Stimulated activated CD8-positive, alpha-beta memory T cell treated with anti-CD3 and anti-CD28 coated beads, Interleukin-15, amount 100 ng/mL, for 4 hours (primary cell): ENCODE results near the gene RIT2.

Source experiments
- DNase-seq, 2 donors: peaks; one replicate each; pipeline ENCODE4 v3.0.0-alpha.2; 2020; ENCODE audit warnings: low read depth in 2 of 2

Gene RIT2

DNA sequence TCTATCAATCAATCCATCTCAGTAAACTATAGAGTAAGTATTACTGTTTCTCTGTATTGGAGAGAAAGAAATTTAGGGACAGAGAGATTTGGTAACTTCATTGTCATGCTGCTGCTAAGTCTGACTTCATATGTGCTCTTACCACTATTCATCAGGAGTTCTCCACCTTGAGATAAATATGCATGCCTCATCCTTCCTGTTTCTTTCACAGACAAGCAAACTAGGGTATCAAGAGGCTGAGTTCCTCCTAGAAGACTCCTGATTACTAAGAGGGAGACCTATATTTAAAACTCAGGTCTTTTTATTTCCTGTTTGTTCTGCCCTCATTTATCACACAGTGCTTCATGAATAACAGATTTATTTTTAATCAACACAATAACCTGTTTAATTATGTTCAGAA lies 34.1 kb downstream of the RIT2 start:
- DNase-seq = no peak

DNA sequence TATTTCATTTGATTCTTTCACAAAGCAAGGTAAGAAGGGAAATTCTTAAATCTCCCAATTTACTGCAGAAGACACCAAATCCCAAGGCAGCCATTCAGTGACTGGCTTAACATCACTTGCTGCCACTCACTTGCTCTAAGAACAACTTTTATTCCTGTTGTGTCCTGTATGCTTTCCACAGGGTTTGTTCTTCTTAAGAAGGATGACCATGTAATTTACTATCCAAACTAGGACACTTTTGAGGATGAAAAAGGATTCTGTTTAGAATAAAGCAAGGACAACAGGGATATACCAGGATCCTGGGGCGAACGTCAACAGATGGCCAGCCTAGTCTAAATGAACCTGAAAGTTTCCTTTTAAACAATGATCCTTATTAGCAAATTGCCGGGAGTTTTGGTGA lies 34.8 kb downstream of the RIT2 start:
- no peak for DNase-seq

DNA sequence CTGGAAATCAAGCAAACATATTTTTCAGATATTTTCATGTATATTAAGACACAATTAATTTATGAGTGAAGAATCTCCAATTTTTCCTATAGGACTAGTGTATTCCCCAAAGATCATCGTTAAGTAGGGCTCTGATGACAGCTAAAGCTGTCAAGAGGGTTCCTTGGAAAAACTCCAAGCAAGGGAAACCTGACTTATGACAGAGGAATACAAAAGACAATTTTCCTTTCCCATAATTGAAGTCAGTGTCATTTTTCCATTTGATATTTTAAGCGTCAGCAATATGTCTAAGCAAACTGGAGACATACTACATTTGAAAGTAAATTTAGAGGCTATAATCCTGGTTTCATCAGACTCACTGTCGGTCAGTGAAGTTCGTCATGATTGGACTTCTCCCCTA lies 36.1 kb downstream of the RIT2 start:
- no peak for DNase-seq

DNA sequence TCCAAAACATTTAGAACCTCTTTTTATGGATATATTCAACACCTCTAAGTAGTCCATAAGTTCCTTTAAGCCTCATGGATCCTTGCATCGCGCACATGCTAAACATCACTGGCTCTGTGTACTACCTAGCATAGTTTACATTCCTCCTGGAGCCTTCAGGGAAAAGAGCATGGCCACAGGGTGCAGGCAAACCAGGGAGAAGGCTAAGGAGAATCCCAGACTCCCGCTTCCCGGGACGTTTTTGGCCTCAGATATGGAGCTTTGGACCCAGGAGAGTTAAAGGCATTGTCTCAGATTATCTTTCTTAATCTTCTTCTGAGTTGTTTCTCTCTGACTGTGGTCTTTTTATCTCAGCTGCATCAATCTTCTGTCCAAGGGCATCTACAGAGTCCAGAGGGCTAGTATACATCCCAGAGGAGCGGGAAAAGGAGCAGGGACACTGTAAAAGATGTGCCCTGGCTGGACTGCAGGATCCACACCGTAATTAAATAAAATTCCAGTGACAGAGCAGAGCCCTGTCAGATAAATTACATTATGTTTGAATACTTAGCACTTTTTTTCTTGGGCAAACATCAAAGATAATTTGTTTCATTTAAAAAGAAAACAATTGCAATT lies 36.9 kb downstream of the RIT2 start:
- no peak for DNase-seq

DNA sequence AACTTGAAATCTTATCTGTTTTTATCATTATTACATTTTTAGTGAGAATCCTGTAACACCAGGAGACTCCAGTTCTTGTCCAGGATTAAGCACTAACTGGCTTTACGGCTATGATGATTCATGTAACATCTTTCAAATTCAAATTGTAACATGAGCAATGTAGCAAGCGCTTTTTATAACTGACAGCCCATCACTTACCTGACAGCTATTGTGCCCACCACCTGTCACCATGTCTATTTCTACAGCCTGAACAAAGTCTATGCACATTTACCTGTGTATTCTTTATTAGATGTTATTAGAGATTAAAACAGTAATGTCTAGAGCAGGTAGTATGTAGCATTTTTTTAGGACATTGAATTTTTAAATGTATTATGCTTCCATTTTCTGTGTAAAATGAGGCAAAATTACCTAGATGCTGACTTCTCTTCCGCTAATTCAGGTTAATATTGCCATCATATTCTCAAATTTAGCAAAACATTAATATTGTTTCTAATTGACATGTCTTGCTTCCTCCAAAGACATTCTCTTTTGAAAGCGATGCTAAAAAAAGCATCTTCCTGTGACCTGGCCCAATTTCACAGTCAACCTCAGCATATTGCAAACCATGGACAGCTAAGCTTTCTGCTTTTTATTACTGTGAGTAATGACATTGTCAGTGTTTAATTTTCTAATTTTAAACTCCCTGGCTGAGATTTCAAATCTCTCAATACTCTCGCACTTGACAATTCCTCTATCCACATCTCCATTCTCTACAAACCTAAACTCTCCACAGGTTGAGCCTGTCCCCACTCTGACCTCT lies 37.8 kb downstream of the RIT2 start:
- DNase-seq = no peak

DNA sequence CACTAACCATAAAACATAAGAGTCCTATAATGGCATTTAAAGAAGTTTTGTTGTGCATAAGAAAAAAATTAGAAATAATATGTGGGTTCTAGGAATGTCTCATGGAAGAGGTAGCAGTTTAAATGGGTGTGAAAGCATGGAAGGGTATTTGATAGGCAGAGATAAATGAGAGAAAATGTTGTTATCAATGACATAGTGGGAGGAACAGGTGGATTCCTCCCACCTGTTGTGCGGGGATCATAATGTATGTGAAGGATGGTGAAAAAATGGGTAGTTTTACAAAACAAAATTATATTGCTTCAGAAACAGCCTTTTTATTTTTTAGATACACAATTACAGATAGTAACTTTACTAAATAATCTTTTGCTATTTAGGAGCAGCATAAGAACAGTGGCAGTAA lies 41.7 kb downstream of the RIT2 start:
- no peak for DNase-seq

DNA sequence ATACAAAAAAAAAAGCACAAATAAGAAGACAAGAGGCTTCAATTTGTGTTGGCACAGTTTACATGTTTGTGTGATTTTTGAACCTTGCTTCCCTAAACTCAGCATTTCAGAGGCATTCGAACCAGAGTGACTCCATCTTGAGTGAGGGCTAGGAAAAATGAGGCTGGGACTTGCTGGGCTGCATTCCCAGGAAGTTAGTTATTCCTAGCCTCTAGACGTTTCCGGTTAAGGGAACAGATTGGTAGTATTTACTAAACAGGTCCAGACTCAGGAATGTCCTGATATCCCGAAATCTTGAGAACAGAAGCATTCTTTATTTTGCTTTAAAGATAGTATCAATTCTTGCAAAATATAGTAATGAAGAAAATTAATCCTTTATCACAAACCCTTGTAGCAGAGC lies 46.7 kb downstream of the RIT2 start:
- no peak for DNase-seq

DNA sequence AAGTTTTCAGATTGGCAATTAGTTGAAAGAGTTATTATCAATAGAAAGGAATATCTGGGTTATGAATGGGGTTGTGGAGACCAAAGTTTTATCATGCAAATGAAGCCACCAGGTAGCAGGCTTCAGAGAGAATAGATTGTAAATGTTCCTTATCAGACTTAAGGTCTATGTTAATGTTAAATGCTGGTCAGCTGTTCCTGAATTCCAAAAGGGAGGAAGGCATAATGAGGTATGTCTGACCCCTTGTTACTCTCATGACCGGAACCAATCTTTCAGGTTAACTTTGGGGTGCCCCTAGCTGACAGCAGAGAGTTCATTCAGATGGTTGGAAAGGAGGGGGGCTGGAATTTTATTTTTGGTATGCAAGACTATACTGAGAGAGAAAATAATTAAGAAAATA lies 47.9 kb downstream of the RIT2 start:
- DNase-seq = no peak

DNA sequence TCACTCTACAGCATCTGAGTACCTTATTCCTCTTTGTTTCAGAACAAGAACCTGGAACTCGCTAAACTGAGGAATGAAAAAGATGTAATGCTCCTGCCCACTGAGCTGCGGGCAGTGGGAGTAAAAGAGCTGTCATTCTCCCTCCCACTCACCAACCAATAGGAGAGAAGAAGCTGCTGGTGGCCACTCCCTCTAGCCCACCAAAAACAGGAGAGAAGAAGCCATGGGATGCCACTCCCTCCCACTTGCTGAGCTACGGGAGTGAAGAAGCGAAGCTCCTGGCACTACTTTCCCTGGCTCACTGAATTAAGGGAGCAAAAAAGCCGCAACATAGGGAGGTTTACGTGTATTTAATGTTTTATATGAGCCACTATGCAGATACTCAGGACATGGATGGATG lies 53.7 kb downstream of the RIT2 start:
- no peak for DNase-seq

DNA sequence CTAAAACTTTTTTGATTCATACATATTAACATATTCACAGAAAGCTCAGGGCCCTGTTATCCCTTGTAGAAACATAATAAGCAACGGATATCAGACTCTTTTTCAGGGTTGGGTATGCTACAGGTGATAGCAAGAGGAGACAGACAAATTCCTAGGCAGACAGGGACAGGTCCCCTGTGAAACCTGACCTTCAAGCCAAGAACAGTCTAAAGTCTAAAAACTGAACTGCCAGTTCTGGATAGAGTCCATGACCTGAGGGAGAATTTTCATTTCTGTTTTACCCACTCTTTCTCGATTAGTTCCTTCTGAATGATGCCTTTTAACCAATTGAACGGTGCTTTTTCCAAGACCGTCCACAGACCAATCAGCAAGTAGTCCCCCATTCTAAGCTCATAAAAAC lies 54.2 kb downstream of the RIT2 start:
- DNase-seq = no peak

DNA sequence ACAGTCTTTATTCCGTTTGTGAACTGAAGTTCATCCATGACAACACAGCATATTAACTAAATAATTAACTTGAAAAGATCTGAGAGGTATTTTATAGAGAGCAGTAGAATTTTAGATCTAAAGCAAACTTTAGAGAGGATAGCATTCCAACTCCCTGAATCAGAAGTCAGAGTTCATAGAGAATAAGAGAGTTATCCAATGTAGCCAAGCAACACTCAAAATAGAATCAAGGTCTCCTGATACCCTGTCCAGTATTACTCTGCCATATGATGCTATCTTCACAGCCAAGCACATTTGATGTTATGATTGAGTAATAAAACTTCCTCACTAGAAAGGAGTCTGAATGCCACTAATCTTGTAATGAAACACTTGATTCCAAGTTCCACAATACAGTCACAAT lies 55.5 kb downstream of the RIT2 start:
- no peak for DNase-seq

DNA sequence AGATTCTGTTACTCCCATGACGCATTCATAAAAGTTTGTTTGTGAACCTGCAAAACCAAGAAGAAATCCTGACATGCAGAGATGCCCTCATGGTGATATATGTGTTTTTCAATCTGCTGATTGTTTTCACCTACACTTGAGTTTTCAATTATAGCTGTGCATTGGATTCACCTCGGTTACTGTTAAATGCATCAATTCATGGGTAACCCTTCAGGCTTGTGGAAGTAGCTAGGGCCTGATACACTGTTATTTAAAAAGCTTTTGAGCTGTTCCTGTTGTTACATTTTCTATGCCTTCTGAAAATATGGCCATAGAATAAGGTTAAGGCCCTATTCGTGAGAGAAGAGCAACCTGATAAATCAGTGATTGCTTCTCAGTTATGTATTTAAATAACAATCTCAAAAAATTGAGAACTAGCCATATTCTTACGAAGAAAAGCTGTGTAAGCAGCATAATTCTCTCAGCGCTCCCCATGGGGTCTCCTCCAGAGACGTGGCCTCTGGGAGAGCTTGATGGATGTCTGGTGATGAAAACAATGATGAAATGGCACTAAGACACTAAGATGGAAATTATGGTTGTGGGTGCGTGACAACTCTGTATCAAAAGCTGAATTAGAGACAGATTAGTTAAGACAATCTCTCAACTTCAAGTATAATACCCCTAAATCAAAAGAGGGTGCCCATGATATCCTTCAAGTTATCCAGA lies 60.5 kb downstream of the RIT2 start:
- DNase-seq = no peak

DNA sequence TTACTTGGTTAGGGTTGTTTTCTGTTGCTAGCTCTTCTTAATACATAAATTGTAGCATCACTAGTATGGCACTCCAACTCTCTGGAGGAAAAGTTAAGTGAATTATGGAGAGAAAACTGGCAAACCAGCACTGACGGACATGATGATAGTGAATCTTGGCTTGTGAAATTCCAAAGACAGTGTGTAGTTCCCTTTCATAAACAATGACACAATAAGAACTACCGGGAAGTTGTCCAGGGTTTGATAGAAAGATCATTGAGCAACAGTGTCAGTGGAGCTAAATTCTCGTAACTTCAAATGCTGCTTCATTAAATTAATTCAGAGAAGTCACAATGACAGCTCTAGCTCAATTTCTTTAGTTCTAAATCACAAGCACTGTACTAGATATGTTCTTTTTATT lies 66.5 kb downstream of the RIT2 start:
- no peak for DNase-seq

DNA sequence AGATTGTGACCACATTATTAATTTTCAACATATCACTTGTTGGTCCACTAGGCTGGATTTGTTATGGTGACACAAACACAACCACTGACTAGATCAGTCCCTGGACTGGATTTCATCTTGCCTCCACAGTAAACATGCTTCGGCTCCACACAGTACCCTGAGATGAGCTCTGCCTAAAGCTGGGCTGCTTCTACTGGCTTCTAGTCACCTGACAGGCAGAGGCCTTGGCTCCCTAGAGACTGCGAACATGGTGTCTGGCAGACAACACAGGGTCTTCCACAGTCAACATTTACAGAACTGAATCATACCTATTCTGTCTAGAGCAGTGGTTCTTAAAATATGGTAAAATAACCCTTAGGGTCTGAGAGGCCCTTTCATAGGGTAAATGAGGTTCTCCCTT lies 69.2 kb downstream of the RIT2 start:
- DNase-seq = no peak

DNA sequence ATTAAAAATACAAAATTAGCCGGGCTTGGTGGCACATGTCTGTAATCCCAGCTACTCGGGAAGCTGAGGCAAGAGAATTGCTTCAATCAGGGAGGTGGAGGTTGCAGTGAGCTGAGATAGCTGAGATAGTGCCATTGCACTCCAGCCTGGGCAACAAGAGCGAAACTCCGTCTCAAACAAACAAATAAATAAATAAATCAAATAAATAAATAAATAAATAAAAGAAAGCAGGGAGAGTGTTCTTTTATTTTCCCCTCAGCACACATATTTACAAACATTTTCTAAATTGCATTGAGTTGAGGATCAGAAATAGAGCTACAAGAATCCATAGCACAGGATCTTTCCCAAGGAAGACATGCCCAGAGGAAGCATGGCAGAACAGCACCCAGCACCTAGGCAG lies 71.9 kb downstream of the RIT2 start:
- no peak for DNase-seq

DNA sequence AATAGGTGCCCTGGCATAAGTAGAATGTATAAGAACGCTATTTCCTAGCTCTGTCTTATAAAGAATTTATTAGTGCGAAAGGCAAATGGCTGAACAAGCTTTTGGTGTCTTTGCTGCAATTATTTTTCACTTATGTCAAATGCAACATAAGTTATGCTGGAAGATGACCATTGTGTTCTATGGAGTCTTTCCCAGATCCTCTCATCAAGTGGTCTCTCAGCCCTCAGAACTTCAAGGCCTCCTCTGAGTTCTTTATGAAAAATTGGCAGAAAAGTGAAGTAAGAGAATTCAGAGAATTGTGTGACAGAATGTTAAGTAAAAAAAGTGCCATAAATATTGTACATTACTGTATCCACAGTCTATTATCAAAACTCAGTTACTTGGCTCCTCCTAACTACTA lies 75.2 kb downstream of the RIT2 start:
- no peak for DNase-seq

DNA sequence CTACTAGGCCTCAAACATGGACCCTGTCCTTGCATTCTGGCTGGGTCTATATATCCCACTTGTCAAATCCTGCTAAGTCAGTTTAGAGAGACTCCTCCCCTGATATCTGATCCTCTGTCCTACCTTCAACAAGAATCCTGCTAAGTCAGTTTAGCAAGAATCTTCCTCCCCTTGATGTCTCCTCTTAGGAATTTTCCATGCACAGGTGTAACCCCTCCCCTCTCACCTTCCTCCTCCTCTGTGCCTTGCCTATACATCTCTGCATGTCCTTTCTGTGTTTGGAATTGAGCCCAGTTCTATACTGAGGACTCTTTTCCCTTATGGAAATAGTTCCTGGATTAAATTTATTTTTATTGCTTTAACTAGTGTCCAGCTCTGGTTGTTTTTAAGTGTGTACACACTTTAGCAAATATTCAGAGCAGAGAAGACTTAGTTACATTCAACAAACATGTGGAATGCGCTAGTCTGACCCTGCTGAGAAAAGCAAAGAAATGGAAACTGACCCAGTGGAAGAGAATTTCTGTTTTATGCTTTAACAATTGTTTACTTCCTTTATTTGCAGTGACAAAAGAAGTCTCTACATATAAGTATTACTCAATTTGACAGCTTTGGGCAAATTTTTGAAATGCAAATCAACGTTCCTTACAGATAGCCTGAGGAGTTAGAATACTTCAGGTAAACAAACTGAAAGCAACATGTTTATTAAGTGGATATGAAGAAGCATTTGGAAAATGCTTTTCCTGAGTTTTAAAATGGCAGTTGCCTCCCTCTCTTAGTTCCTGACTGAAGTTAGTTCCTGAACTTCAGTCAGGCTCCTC lies 80.6 kb downstream of the RIT2 start:
- DNase-seq = no peak

DNA sequence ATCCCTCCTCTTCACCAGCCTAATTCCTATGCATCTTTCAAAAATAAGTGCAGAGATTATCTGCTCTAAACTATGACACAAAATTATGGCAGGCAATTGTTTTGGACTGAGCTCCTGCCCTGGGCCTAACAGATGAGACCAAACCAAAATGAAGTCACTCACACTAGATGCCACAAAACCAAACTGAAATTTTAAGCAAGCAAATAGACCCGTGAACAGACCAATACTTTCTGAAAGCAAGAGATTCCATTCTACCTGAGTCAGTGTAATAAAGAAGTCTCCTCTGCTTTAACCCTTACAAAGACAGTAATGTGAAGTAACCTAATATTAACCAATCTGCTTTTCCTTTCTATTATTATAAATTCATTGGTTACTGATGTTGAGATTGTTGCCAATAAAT lies 84.3 kb downstream of the RIT2 start:
- DNase-seq = no peak

DNA sequence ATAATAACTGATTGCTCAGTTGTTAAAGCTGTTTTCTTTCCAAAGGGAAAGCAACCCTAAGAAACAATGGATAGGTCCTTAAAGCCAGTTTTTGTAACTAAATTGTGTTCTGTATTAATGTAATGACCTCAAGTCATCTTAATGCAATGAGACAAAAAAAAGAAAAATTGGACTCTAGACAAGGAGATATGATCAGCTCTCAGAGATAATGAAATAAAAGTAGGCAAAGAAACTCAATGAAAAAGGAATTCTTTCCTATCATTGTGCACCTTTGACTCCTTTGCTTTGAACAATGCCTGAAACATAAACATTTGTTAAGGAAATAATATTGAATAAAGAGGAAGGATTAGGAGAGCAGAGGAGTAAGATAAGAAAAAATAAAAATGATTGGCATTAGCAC lies 86.1 kb downstream of the RIT2 start:
- DNase-seq = no peak

DNA sequence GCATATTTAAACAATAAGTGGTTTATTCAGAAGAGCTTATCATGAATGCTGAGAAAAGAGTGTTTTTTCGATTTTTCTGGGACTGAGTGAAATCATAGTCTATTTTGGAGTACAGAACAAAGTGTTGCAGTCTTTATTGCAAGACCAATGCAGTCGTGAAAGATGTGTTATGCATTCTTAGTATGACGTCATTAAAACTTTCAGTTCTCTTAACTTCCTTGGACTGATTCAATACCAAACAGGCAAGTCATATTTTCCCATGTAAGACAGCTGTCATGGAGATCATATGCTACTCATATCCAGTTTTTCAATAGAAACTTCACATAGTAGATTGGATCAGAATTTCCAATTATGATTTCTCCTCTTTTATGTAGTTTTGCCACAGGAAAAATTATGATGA lies 92.6 kb downstream of the RIT2 start:
- DNase-seq = no peak

DNA sequence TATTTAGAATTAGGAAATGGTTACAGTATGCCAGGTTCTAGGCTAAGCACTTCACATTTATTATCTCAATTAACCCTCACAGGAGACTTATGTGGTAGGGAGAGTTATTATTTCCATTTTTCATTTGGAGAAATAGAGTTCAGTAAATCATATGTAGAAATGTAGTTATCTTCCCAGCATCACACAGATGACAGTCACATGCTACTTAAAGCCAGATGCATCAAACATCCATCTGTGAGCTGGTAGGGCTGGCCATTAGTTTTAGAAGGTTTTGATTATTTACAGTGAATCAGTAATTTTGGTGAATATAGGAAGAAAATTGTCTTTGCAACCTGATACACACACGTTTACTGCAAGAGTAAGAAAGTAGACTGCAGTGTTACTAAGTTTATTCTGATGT lies 97.9 kb downstream of the RIT2 start:
- no peak for DNase-seq

DNA sequence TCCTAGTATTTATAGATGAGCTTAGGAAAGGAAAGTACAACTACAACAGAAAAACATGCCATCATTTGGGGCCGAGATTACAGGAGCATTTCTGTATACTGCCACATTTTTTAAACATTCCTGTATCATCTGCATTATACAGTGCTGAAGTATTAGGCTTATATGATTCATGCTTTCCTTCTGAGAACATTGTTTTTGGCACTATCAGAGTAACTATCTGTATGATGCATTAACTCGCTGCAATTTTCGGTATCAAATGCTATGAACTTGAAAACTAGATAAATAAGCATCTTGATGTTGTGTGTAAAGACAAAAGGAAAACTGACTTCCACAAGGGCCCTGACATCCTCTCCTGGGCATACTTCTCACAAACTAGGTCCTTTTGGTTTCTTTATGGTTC lies 102.0 kb downstream of the RIT2 start:
- DNase-seq = no peak
